Neural cell (in vitro differentiated cells): Measurements from ENCODE around the gene MEOX1. TPM values are rescaled to one million over a fixed set of nuclear protein-coding genes. Genes with fewer than 3 reads are reported as not detected.

Source experiments
- H2AFZ ChIP-seq: fragments of 200-600, 300-800 bp; sonication (generic), shearing (Covaris generic); 2 replicates; pipeline ENCODE4 v1.6.0; 2014; ENCODE audit warnings: low read depth, mild to moderate bottlenecking, antibody characterized with exemption, low read length, moderate library complexity
- H3F3A ChIP-seq: fragments of 200-600 bp; shearing (Covaris generic); 2 replicates; pipeline ENCODE4 v1.6.1; 2016; ENCODE audit warnings: mild to moderate bottlenecking, moderate library complexity, mixed read lengths, antibody characterized with exemption, low read length; ENCODE audit not compliant: insufficient read depth, poor library complexity, severe bottlenecking
- H3K27ac ChIP-seq: fragments of 200-600, 300-800 bp; sonication (generic), shearing (Covaris generic); 2 replicates; pipeline ENCODE4 v1.5.1; 2014; ENCODE audit warnings: mild to moderate bottlenecking, low read length, moderate library complexity
- H3K27me3 ChIP-seq: fragments of 300-800, 200-600 bp; sonication (generic), shearing (Covaris generic); 2 replicates; pipeline ENCODE4 v1.6.0; 2014; ENCODE audit warnings: mild to moderate bottlenecking, low read depth, low read length, moderate library complexity; ENCODE audit not compliant: insufficient read depth
- H3K36me3 ChIP-seq: fragments of 300-800, 200-600 bp; sonication (generic), shearing (Covaris generic); 2 replicates; pipeline ENCODE4 v1.5.1; 2014; ENCODE audit warnings: mild to moderate bottlenecking, antibody characterized with exemption, low read length, moderate library complexity; ENCODE audit not compliant: insufficient read depth
- H3K4me2 ChIP-seq: fragments of 300-800, 200-600 bp; sonication (generic), shearing (Covaris generic); 2 replicates; pipeline ENCODE4 v1.6.0; 2014; ENCODE audit warnings: mild to moderate bottlenecking, low read length
- H3K4me3 ChIP-seq: fragments of 300-800, 200-600 bp; sonication (generic), shearing (Covaris generic); 2 replicates; pipeline ENCODE4 v1.5.1; 2014; ENCODE audit warnings: mild to moderate bottlenecking, low read length, moderate library complexity
- H3K79me2 ChIP-seq: fragments of 200-600 bp; shearing (Covaris generic); replicated peaks from 2 replicates; pipeline ENCODE4 v1.6.0; 2014; ENCODE audit warnings: mild to moderate bottlenecking, low read length, moderate library complexity; ENCODE audit not compliant: insufficient read depth
- H3K9ac ChIP-seq: fragments of 300-800, 200-600 bp; sonication (generic), shearing (Covaris generic); 2 replicates; pipeline ENCODE4 v1.6.1; 2016; ENCODE audit warnings: mild to moderate bottlenecking, low read length, mixed read lengths
- H3K9me2 ChIP-seq: fragments of 200-600 bp; shearing (Covaris generic); 2 replicates; pipeline ENCODE4 v1.6.1; 2016; ENCODE audit warnings: mild to moderate bottlenecking, low read length, mixed read lengths; ENCODE audit not compliant: insufficient read depth
- H3K9me3 ChIP-seq: fragments of 200-600, 300-800 bp; sonication (generic), shearing (Covaris generic); 2 replicates; pipeline ENCODE4 v1.6.1; 2016; ENCODE audit warnings: mild to moderate bottlenecking, mixed run types, low read length, moderate library complexity, mixed read lengths
- H4K20me1 ChIP-seq: fragments of 200-600 bp; shearing (Covaris generic); 2 replicates; pipeline ENCODE4 v1.6.1; 2016; ENCODE audit warnings: mild to moderate bottlenecking, mixed run types; ENCODE audit not compliant: insufficient read depth
- EZH2 ChIP-seq: fragments of 200-600, 300-800 bp; shearing (Covaris generic), sonication (generic); IDR thresholded peaks from 2 replicates; pipeline ENCODE4 v1.6.1; 2014; ENCODE audit warnings: antibody characterized with exemption, low read length, borderline replicate concordance, mild to moderate bottlenecking; ENCODE audit not compliant: insufficient read depth, poor library complexity, severe bottlenecking
- MXI1 ChIP-seq: fragments of 450-650 bp; conservative IDR thresholded peaks from 2 replicates; pipeline ENCODE4 v1.6.1; 2014; ENCODE audit warnings: antibody characterized with exemption, mild to moderate bottlenecking; ENCODE audit not compliant: poor library complexity, severe bottlenecking
- POLR2AphosphoS5 ChIP-seq: IDR thresholded peaks from 2 replicates; pipeline ENCODE4 v1.6.1; 2012
- RAD21 ChIP-seq: fragments of 450-650 bp; conservative IDR thresholded peaks from 2 replicates; pipeline ENCODE4 v1.6.1; 2014; ENCODE audit warnings: antibody characterized with exemption, mild to moderate bottlenecking, moderate library complexity
- SMC3 ChIP-seq: fragments of 450-650 bp; conservative IDR thresholded peaks from 2 replicates; pipeline ENCODE4 v1.6.1; 2014; ENCODE audit warnings: antibody characterized with exemption, mild to moderate bottlenecking, moderate library complexity; ENCODE audit not compliant: poor library complexity
- TAF1 ChIP-seq: IDR thresholded peaks from 2 replicates; pipeline ENCODE4 v1.6.1; 2012; ENCODE audit warnings: low read depth
- polyA plus RNA-seq: library from polyadenylated mRNA; depleted of rRNA; stranded (reverse); fragments of >200 nt; gene quantifications from 2 replicates; pipeline ENCODE4 v1.2.3, GENCODE V29; 2014
- TF ChIP-seq, protein P1 (sequence below): IDR thresholded peaks from 2 replicates; pipeline ENCODE4 v1.6.1; 2012; ENCODE audit warnings: borderline replicate concordance
- TF ChIP-seq, protein P2 (sequence below): fragments of 450-650 bp; IDR thresholded peaks from 2 replicates; pipeline ENCODE4 v1.5.1; 2014; ENCODE audit warnings: antibody characterized with exemption, mild to moderate bottlenecking, moderate library complexity; ENCODE audit not compliant: poor library complexity, severe bottlenecking

The MEOX1 gene
- polyA plus RNA-seq, 1 donor from 2014 or later: 0.50 TPM

DNA sequence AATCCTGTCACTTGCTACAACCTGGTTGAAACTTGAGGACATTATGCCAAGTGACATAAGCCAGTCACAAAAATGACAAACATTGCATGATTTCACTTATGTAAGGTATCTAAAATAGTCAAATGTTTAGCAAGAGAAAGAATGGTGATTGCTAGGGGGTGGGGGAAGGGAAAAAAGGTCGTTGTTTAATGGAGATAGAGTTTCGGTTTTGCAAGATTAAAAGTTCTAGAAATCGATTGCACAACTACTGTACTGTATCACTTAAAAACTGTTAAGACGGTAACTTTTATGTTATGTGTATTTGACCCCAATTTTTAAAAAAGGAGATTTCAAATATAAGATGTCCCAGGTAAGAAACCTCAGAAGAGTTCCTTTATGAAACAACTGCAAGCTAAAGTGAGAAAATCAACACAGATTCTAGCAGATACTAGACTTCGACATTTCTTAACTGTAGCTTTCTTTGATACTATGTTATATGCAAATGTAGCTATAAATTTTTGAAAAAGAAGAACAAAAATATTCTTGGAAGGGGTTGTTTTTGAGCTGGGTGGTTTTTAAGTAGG, 5.9 kb downstream of the MEOX1 start:
- Histone ChIP-seq H3K27me3 (no peaks in the 10 kb centered on the region), H3K36me3 (no peaks in the 10 kb centered on the region), H2AFZ (no peak overlapping the region), H3F3A (no peaks in the 10 kb centered on the region), H3K9ac (no peak overlapping the region), H4K20me1 (no peaks in the 10 kb centered on the region), H3K27ac (no peak overlapping the region), H3K79me2 (no peaks in the 10 kb centered on the region), H3K4me2 (no peak overlapping the region), H3K9me3 (no peaks in the 10 kb centered on the region), H3K9me2 (no peaks in the 10 kb centered on the region), H3K4me3 (no peak overlapping the region)
- TF ChIP-seq SMC3: no peak

DNA sequence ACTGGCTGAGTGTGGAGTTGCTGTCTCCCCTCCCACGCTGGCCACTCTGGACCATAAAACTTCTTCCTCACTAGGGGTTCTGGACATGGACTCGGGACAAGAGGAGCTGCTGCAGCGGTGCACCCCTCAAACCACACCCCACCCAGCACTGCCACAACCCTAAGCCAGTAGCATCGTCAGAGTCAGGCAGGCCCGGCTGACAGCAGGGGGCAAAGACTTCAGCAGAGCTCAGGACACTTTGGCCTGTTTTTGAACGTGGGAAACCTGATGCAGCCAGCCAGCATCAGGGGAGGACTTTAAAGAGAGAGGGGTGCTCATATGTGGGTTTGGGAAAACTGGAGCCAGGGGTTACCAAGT, 9.6 kb downstream of the MEOX1 start:
- H3K9ac ChIP-seq: no peak overlapping the region
- no peaks in the 10 kb centered on the region for H3K36me3 ChIP-seq
- no peaks in the 10 kb centered on the region for H3F3A ChIP-seq
- no peaks in the 10 kb centered on the region for H3K9me2 ChIP-seq
- no peaks in the 10 kb centered on the region for H3K79me2 ChIP-seq
- no peak overlapping the region for H3K27ac ChIP-seq
- H2AFZ ChIP-seq: no peak overlapping the region
- H3K27me3 ChIP-seq: no peaks in the 10 kb centered on the region
- H3K9me3 ChIP-seq: no peaks in the 10 kb centered on the region
- no peaks in the 10 kb centered on the region for H4K20me1 ChIP-seq
- TF ChIP-seq, protein P1, sequence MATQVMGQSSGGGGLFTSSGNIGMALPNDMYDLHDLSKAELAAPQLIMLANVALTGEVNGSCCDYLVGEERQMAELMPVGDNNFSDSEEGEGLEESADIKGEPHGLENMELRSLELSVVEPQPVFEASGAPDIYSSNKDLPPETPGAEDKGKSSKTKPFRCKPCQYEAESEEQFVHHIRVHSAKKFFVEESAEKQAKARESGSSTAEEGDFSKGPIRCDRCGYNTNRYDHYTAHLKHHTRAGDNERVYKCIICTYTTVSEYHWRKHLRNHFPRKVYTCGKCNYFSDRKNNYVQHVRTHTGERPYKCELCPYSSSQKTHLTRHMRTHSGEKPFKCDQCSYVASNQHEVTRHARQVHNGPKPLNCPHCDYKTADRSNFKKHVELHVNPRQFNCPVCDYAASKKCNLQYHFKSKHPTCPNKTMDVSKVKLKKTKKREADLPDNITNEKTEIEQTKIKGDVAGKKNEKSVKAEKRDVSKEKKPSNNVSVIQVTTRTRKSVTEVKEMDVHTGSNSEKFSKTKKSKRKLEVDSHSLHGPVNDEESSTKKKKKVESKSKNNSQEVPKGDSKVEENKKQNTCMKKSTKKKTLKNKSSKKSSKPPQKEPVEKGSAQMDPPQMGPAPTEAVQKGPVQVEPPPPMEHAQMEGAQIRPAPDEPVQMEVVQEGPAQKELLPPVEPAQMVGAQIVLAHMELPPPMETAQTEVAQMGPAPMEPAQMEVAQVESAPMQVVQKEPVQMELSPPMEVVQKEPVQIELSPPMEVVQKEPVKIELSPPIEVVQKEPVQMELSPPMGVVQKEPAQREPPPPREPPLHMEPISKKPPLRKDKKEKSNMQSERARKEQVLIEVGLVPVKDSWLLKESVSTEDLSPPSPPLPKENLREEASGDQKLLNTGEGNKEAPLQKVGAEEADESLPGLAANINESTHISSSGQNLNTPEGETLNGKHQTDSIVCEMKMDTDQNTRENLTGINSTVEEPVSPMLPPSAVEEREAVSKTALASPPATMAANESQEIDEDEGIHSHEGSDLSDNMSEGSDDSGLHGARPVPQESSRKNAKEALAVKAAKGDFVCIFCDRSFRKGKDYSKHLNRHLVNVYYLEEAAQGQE: no peak
- no peak for TF ChIP-seq RAD21
- TF ChIP-seq, protein P2, sequence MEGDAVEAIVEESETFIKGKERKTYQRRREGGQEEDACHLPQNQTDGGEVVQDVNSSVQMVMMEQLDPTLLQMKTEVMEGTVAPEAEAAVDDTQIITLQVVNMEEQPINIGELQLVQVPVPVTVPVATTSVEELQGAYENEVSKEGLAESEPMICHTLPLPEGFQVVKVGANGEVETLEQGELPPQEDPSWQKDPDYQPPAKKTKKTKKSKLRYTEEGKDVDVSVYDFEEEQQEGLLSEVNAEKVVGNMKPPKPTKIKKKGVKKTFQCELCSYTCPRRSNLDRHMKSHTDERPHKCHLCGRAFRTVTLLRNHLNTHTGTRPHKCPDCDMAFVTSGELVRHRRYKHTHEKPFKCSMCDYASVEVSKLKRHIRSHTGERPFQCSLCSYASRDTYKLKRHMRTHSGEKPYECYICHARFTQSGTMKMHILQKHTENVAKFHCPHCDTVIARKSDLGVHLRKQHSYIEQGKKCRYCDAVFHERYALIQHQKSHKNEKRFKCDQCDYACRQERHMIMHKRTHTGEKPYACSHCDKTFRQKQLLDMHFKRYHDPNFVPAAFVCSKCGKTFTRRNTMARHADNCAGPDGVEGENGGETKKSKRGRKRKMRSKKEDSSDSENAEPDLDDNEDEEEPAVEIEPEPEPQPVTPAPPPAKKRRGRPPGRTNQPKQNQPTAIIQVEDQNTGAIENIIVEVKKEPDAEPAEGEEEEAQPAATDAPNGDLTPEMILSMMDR: no peak
- no peak for TF ChIP-seq EZH2
- TF ChIP-seq POLR2AphosphoS5: no peak
- TF ChIP-seq SMC3: no peak
- TF ChIP-seq TAF1: no peak
- TF ChIP-seq MXI1: no peak
- no peak overlapping the region for H3K4me3 ChIP-seq
- H3K4me2 ChIP-seq: no peak overlapping the region

DNA sequence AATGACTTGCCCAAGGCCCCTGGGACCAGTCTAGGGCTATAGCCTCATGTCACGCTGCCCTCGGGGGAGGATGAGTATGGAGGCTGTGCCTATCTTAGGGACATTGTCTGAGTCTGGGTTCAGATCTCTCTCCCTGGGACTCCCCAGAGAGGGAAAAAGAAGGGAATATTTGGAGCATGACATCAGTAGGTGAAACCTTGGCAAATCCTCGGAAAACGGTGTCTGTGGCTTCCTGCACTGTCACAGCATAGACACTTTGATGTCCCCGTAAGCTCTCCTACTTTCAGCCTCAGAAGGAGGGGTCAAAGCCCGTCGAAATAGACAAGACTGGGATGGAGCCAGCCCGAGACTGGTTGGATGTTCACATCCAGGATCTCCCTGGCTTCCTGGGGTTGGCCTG, 11.3 kb downstream of the MEOX1 start:
- Histone ChIP-seq H3K9me2 (no peaks in the 10 kb centered on the region), H4K20me1 (no peaks in the 10 kb centered on the region), H3K4me2 (no peak overlapping the region), H3K4me3 (no peak overlapping the region), H3K79me2 (no peaks in the 10 kb centered on the region), H3K27me3 (no peaks in the 10 kb centered on the region), H3F3A (no peaks in the 10 kb centered on the region), H2AFZ (no peak overlapping the region), H3K9ac (no peak overlapping the region), H3K27ac (no peak overlapping the region), H3K36me3 (no peaks in the 10 kb centered on the region), H3K9me3 (no peaks in the 10 kb centered on the region)
- no peak for TF ChIP-seq EZH2
